ENCODE results near the gene GNB5. TPM values are rescaled to one million over a fixed set of nuclear protein-coding genes. Genes with fewer than 3 reads are reported as not detected.
A peak's percentile ranks its signal among the peaks of the same experiment; 100 is the strongest.

GNB5 gene
- total RNA-seq, 3 donors from 2014 or later: 5.5 to 23.0 (median 6.3) TPM

DNA sequence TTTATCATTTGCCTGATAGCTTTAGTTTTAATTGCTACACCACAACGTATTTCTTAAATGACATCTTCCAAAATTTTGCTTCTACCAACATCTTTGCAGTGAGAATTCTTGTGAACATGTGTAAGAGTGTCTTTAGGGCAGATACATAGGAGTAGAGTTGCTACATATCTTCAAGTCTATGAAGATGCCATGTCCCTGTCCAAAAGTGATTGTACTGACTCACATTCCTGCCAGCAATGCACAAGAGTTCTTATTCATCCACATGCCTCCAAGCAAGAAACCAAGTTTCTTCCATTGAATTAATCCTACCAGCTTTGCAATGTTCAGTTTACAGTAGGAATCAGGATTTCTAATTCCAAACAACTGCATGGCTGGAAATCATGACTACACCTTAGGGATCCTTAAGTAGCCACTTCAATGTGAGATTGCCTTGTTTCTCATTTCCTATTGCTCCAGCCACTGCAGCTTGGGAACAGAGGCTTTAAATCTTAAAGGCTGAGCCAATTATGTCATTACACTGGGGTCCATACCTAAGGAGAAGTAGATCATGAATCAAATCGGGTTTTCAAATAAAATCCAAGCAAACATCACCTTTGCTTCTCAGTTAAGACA, 123.1 kb downstream of the GNB5 start:
- Histone ChIP-seq H3K4me3 (no peak overlapping the region), H3K4me1 (ENCODE audit: low read depth) (peaks cover 32% of the 10 kb centered on the region), H3K36me3 (ENCODE audit: low read depth) (no peaks in the 10 kb centered on the region), H3K9me3 (no peaks in the 10 kb centered on the region)
- ATAC-seq (no peak), DNase-seq (no peak)
- intact Hi-C loops (cut with DNase I, micrococcal nuclease): no loop called here
- no peak for TF ChIP-seq CTCF (IDR thresholded peaks at IDR 0.05)

DNA sequence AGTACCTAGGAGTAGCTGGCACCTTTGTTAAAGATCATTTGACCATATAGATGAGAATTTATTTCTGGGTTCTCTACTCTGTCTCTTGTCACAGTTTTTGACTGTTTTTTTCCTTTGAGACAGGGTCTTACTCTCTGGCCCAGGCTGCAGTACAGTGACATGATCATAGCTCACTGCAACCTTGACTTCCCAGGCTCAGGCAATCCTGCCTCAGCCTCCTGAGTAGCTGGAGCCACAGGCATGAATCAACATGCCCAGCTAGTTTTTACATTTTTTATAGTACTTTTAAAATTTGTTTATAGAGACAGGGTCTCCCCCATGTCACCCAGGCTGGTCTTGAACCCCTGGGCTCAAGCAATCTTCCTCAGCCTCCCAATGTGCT, 123.7 kb downstream of the GNB5 start:
- no peaks in the 10 kb centered on the region for H3K9me3 ChIP-seq
- no peak for TF ChIP-seq CTCF (IDR thresholded peaks at IDR 0.05)
- intact Hi-C loops (cut with DNase I, micrococcal nuclease): loop anchor here in 1 of 2 donors (2.0 kb wide), 1 partner anchor 47 kb away; no protein-coding TSS in a partner anchor
- H3K36me3 ChIP-seq (ENCODE audit: low read depth): no peaks in the 10 kb centered on the region
- ATAC-seq: no peak
- no peak for DNase-seq
- no peak overlapping the region for H3K4me3 ChIP-seq
- H3K4me1 ChIP-seq (ENCODE audit: low read depth): peaks cover 32% of the 10 kb centered on the region

DNA sequence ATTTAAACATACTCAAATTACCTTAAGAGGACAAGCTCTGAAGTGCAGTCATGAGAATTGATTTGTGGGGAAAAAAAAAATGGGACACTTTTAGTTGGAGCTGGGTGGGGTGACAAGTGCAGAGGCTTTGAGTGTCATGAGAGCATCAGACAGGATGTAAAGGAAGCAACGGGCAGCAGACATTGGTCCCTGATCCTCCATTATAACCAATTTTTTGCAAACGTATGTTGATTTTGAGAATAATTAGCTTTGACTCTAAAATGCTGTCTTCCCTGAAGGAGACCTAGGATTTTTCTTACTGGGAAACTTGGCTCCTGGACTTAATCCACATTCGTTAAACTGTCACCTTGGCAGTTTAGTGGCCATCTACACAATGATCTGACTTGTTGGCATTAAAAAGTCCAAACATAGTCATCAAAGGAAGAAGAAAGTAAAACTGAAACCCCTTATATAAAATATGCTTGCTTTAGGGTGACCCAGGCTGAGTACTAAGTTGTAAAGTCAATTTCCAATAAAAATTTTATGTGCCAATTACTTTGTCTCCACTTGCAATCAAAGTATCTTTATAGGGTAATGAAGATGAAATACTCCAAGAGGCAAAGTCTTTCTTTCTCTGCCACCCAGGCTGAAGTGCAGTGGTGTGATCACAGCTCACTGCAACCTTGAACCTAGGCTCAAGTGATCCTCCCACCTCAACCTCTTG, 124.2 kb downstream of the GNB5 start:
- no peaks in the 10 kb centered on the region for H3K36me3 ChIP-seq (ENCODE audit: low read depth)
- H3K4me3 ChIP-seq: no peak overlapping the region
- TF ChIP-seq CTCF (IDR thresholded peaks at IDR 0.05): no peak
- H3K4me1 ChIP-seq (ENCODE audit: low read depth): peaks cover 27% of the 10 kb centered on the region
- DNase-seq (peak in 1 of 3 donors; percentile 65), ATAC-seq (peak; percentile 69)
- no peaks in the 10 kb centered on the region for H3K9me3 ChIP-seq
- intact Hi-C loops (cut with DNase I, micrococcal nuclease): loop anchor here in 1 of 2 donors (2.0 kb wide), 1 partner anchor 46 kb away; no protein-coding TSS in a partner anchor

Other genes starting within 250 kb of the GNB5 start
- gene LEO1, start 219.6 kb downstream of the GNB5 start, total RNA-seq: 10 to 100 TPM; 21.3 to 26.6 (median 26.3) TPM
- gene MAPK6, start 172.2 kb downstream of the GNB5 start, total RNA-seq: 10 to 100 TPM; 47.6 to 86.8 (median 73.9) TPM
- gene BCL2L10, start 78.6 kb downstream of the GNB5 start, total RNA-seq: 1 to 10 TPM; 1.3 to 2.8 (median 2.4) TPM
- gene MYO5C, start 104.4 kb upstream of the GNB5 start, total RNA-seq: 10 to 100 TPM; 46.6 to 90.0 (median 81.6) TPM

Data from mucosa of descending colon (tissue), 3 donors.